ENCODE data around the gene FILIP1.

FILIP1 gene

DNA sequence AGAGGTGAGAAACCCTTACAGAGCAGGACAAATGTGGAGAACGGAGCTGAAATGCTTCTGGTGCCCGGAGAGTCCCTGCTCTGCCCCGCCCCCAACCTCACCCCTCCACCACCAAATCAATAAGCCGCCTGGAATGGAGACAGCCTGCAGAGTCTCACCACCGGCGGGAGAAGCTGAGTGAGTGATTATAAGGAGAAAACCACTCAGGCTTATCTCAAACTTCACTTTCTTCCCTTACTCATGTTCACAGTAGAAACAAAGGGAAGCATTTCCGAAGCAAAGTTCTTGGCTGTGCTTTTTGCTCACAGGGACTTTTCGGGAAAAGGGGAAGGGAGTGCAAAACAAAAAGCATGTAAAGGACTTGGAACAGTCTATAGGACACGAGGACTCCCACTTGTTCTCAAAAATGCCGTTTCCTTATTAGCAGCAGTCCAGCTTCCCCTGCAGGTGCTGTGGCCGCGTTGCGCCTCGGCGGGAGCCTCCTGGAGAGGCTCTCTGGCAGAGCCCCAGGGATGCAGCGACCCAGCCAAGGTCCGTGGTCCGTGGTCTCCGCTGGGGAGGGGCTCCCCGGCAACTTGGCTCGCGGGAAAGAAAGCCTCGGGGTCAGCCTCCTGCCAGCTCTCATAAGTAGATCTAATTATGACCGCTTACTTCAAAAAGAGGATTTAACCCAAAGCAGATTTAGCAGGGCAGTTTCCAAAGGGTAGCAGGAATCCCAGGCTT lies 144.2 kb downstream of the FILIP1 start:
- H3K4me2 ChIP-seq (ENCODE audit: low read length, poor library complexity, severe bottlenecking), result peak overlapping the region; percentile 92
- no peaks in the 10 kb centered on the region for H3K27me3 ChIP-seq (ENCODE audit: control insufficient read depth in 1 of 2, insufficient read depth in 1 of 2, low read length in 2 of 2)
- H2BK15ac ChIP-seq (ENCODE audit: low read depth, poor library complexity, severe bottlenecking), result no peak overlapping the region
- no peaks in the 10 kb centered on the region for H3K9me3 ChIP-seq (ENCODE audit: control insufficient read depth, low read length)
- peak; percentile 42 for DNase-seq
- WGBS, result 2% methylated on average over 20 of the region's 24 CpGs
- peak overlapping the region in 1 of 2 experiments; percentile 52 for H2BK12ac ChIP-seq (ENCODE audit: low read length in 2 of 2)
- H2BK120ac ChIP-seq (ENCODE audit: low read depth, low read length), result no peak overlapping the region
- H3K27ac ChIP-seq (ENCODE audit: low read length, poor library complexity, severe bottlenecking), result peak overlapping the region; percentile 88
- H3K4me1 ChIP-seq (ENCODE audit: control insufficient read depth, insufficient read depth, low read depth, low read length), result peaks cover 6% of the 10 kb centered on the region
- no peak overlapping the region for H4K8ac ChIP-seq (ENCODE audit: low read length)
- peaks cover 3% of the 10 kb centered on the region for H3K79me1 ChIP-seq (replicated peaks; ENCODE audit: low read length, poor library complexity, severe bottlenecking)
- H3K9ac ChIP-seq (ENCODE audit: low read length), result peak overlapping the region; percentile 74
- peaks cover 0 to 4% of the 10 kb centered on the region in 2 experiments for H3K36me3 ChIP-seq (ENCODE audit: control insufficient read depth in 1 of 2, insufficient read depth in 2 of 2, low read depth in 1 of 2, low read length in 2 of 2)
- no peak overlapping the region for H4K91ac ChIP-seq (ENCODE audit: low read length)
- peak overlapping the region in 1 of 2 experiments; percentile 32 for H3K14ac ChIP-seq (ENCODE audit: low read length in 2 of 2)
- no peak overlapping the region for H2AK5ac ChIP-seq (ENCODE audit: low read length, severe bottlenecking)
- H3K4me3 ChIP-seq (ENCODE audit: insufficient read depth in 1 of 2, low read depth in 1 of 2, low read length in 2 of 2), result peak overlapping the region; percentile 33 to 72
- peak overlapping the region in 1 of 2 experiments; percentile 51 for H3K4ac ChIP-seq (ENCODE audit: low read depth in 1 of 2, low read length in 2 of 2)
- H3K23ac ChIP-seq (ENCODE audit: low read length in 2 of 2), result peak overlapping the region in 1 of 2 experiments; percentile 52
- H3K18ac ChIP-seq (ENCODE audit: low read depth in 1 of 2, low read length in 2 of 2), result peak overlapping the region in 1 of 2 experiments; percentile 76
- peak overlapping the region; percentile 63 for H2AFZ ChIP-seq (ENCODE audit: low read depth, low read length)
- peak overlapping the region; percentile 63 for H2BK5ac ChIP-seq (ENCODE audit: low read depth, low read length, poor library complexity, severe bottlenecking)

GRCh38 chr6:75348882-75349261 lies 144.7 kb downstream of the FILIP1 start:
- H2BK5ac ChIP-seq (ENCODE audit: low read depth, low read length, poor library complexity, severe bottlenecking), result no peak overlapping the region

GRCh38 chr6:75347898-75348610 lies 145.5 kb downstream of the FILIP1 start:
- H4K8ac ChIP-seq (ENCODE audit: low read length), result no peak overlapping the region
- peaks cover 4% of the 10 kb centered on the region for H3K4me1 ChIP-seq (ENCODE audit: control insufficient read depth, insufficient read depth, low read depth, low read length)
- no peaks in the 10 kb centered on the region for H3K9me3 ChIP-seq (ENCODE audit: control insufficient read depth, low read length)
- H3K18ac ChIP-seq (ENCODE audit: low read depth in 1 of 2, low read length in 2 of 2), result no peak overlapping the region
- peaks cover 2% of the 10 kb centered on the region for H3K79me1 ChIP-seq (replicated peaks; ENCODE audit: low read length, poor library complexity, severe bottlenecking)
- peak overlapping the region; percentile 1 for H3K27ac ChIP-seq (ENCODE audit: low read length, poor library complexity, severe bottlenecking)
- H3K36me3 ChIP-seq (ENCODE audit: control insufficient read depth in 1 of 2, insufficient read depth in 2 of 2, low read depth in 1 of 2, low read length in 2 of 2), result no peaks in the 10 kb centered on the region
- H3K23ac ChIP-seq (ENCODE audit: low read length in 2 of 2), result no peak overlapping the region
- H2AK5ac ChIP-seq (ENCODE audit: low read length, severe bottlenecking), result no peak overlapping the region
- H2BK12ac ChIP-seq (ENCODE audit: low read length in 2 of 2), result no peak overlapping the region
- H2BK15ac ChIP-seq (ENCODE audit: low read depth, poor library complexity, severe bottlenecking), result no peak overlapping the region
- H3K4me2 ChIP-seq (ENCODE audit: low read length, poor library complexity, severe bottlenecking), result no peak overlapping the region
- no peak overlapping the region for H3K14ac ChIP-seq (ENCODE audit: low read length in 2 of 2)
- no peak for DNase-seq
- no peak overlapping the region for H3K4me3 ChIP-seq (ENCODE audit: insufficient read depth in 1 of 2, low read depth in 1 of 2, low read length in 2 of 2)
- H2AFZ ChIP-seq (ENCODE audit: low read depth, low read length), result no peak overlapping the region
- H2BK120ac ChIP-seq (ENCODE audit: low read depth, low read length), result no peak overlapping the region
- H2BK5ac ChIP-seq (ENCODE audit: low read depth, low read length, poor library complexity, severe bottlenecking), result no peak overlapping the region
- H3K9ac ChIP-seq (ENCODE audit: low read length), result no peak overlapping the region
- H4K91ac ChIP-seq (ENCODE audit: low read length), result no peak overlapping the region
- no peaks in the 10 kb centered on the region for H3K27me3 ChIP-seq (ENCODE audit: control insufficient read depth in 1 of 2, insufficient read depth in 1 of 2, low read length in 2 of 2)
- H3K4ac ChIP-seq (ENCODE audit: low read depth in 1 of 2, low read length in 2 of 2), result no peak overlapping the region
- no CpG with 5 or more reads among the region's 2 CpGs for WGBS

More at GRCh38 chr6:75348882-75349261, 144.7 kb downstream of the FILIP1 start:
- Histone ChIP-seq H3K23ac (ENCODE audit: low read length in 2 of 2) (no peak overlapping the region), H4K8ac (ENCODE audit: low read length) (no peak overlapping the region), H2BK15ac (ENCODE audit: low read depth, poor library complexity, severe bottlenecking) (no peak overlapping the region), H2AK5ac (ENCODE audit: low read length, severe bottlenecking) (peak overlapping the region; percentile 80), H3K9ac (ENCODE audit: low read length) (peak overlapping the region; percentile 74), H4K91ac (ENCODE audit: low read length) (no peak overlapping the region), H3K18ac (ENCODE audit: low read depth in 1 of 2, low read length in 2 of 2) (no peak overlapping the region), H3K27me3 (ENCODE audit: control insufficient read depth in 1 of 2, insufficient read depth in 1 of 2, low read length in 2 of 2) (no peaks in the 10 kb centered on the region), H3K4me2 (ENCODE audit: low read length, poor library complexity, severe bottlenecking) (no peak overlapping the region), H3K14ac (ENCODE audit: low read length in 2 of 2) (no peak overlapping the region), H2BK120ac (ENCODE audit: low read depth, low read length) (no peak overlapping the region), H3K27ac (ENCODE audit: low read length, poor library complexity, severe bottlenecking) (peak overlapping the region; percentile 88), H3K4ac (ENCODE audit: low read depth in 1 of 2, low read length in 2 of 2) (no peak overlapping the region), H3K36me3 (ENCODE audit: control insufficient read depth in 1 of 2, insufficient read depth in 2 of 2, low read depth in 1 of 2, low read length in 2 of 2) (peaks cover 0 to 4% of the 10 kb centered on the region in 2 experiments), H2BK12ac (ENCODE audit: low read length in 2 of 2) (no peak overlapping the region), H3K4me1 (ENCODE audit: control insufficient read depth, insufficient read depth, low read depth, low read length) (peaks cover 7% of the 10 kb centered on the region), H3K79me1 (replicated peaks; ENCODE audit: low read length, poor library complexity, severe bottlenecking) (peaks cover 3% of the 10 kb centered on the region), H2AFZ (ENCODE audit: low read depth, low read length) (no peak overlapping the region), H3K9me3 (ENCODE audit: control insufficient read depth, low read length) (no peaks in the 10 kb centered on the region), H3K4me3 (ENCODE audit: insufficient read depth in 1 of 2, low read depth in 1 of 2, low read length in 2 of 2) (peak overlapping the region in 1 of 2 experiments; percentile 72)
- DNase-seq, result no peak

- Histone ChIP-seq H3K14ac (ENCODE audit: low read length in 2 of 2) (no peak overlapping the region), H2BK5ac (ENCODE audit: low read depth, low read length, poor library complexity, severe bottlenecking) (no peak overlapping the region), H2BK12ac (ENCODE audit: low read length in 2 of 2) (no peak overlapping the region), H3K4me2 (ENCODE audit: low read length, poor library complexity, severe bottlenecking) (no peak overlapping the region), H2BK15ac (ENCODE audit: low read depth, poor library complexity, severe bottlenecking) (no peak overlapping the region), H3K4me3 (ENCODE audit: insufficient read depth in 1 of 2, low read depth in 1 of 2, low read length in 2 of 2) (no peak overlapping the region), H2AK5ac (ENCODE audit: low read length, severe bottlenecking) (no peak overlapping the region), H3K9me3 (ENCODE audit: control insufficient read depth, low read length) (no peaks in the 10 kb centered on the region), H3K4ac (ENCODE audit: low read depth in 1 of 2, low read length in 2 of 2) (no peak overlapping the region), H2AFZ (ENCODE audit: low read depth, low read length) (no peak overlapping the region), H4K8ac (ENCODE audit: low read length) (no peak overlapping the region), H3K18ac (ENCODE audit: low read depth in 1 of 2, low read length in 2 of 2) (no peak overlapping the region), H3K36me3 (ENCODE audit: control insufficient read depth in 1 of 2, insufficient read depth in 2 of 2, low read depth in 1 of 2, low read length in 2 of 2) (no peaks in the 10 kb centered on the region), H3K27me3 (ENCODE audit: control insufficient read depth in 1 of 2, insufficient read depth in 1 of 2, low read length in 2 of 2) (no peaks in the 10 kb centered on the region), H3K27ac (ENCODE audit: low read length, poor library complexity, severe bottlenecking) (no peak overlapping the region), H3K23ac (ENCODE audit: low read length in 2 of 2) (no peak overlapping the region), H3K9ac (ENCODE audit: low read length) (no peak overlapping the region), H3K79me1 (replicated peaks; ENCODE audit: low read length, poor library complexity, severe bottlenecking) (peaks cover 2% of the 10 kb centered on the region), H2BK120ac (ENCODE audit: low read depth, low read length) (no peak overlapping the region), H3K4me1 (ENCODE audit: control insufficient read depth, insufficient read depth, low read depth, low read length) (peaks cover 4% of the 10 kb centered on the region), H4K91ac (ENCODE audit: low read length) (no peak overlapping the region)
- DNase-seq, result no peak
- 89% methylated on average over 9 of the region's 9 CpGs for WGBS
Measured at GRCh38 chr6:75345413-75345812, 148.2 kb downstream of the FILIP1 start.

All from mesenchymal stem cell (in vitro differentiated cells and primary cell).